Prostate gland (tissue), 2 donors: ENCODE data around the gene METTL1. TPM values are rescaled to one million over a fixed set of nuclear protein-coding genes. Genes with fewer than 3 reads are reported as not detected.

Source experiments
- DNase-seq: peaks from one replicate; pipeline ENCODE4 v3.0.0-alpha.2; 2019; ENCODE audit warnings: low spot score
- H3K27ac ChIP-seq, 2 donors: fragments of 200-600 bp; sonication (generic); 2 replicates each; pipeline ENCODE4 v1.5.1; 2017 to 2019
- H3K27me3 ChIP-seq: fragments of 200-600 bp; sonication (generic); replicated peaks from 2 replicates; pipeline ENCODE4 v1.5.1; 2019; ENCODE audit not compliant: insufficient read depth
- H3K36me3 ChIP-seq, 2 donors: fragments of 200-600 bp; sonication (generic); 1 replicate in 1 of 2; 2 replicates in 1 of 2; pipeline versions ENCODE4 v1.5.1 to v1.8.1; 2017 to 2019
- H3K4me1 ChIP-seq: fragments of 200-600 bp; sonication (generic); replicated peaks from 2 replicates; pipeline ENCODE4 v1.5.1; 2019
- H3K4me3 ChIP-seq, 2 donors: fragments of 200-600 bp; sonication (generic); 2 replicates each; pipeline ENCODE4 v1.5.1; 2017 to 2019
- H3K9me3 ChIP-seq: fragments of 200-600 bp; sonication (generic); 2 replicates; pipeline ENCODE4 v1.5.1; 2017
- POLR2A ChIP-seq: fragments of 450-650 bp; IDR thresholded peaks from one replicate; pipeline ENCODE4 v1.6.1; 2016; ENCODE audit warnings: antibody characterized with exemption, mild to moderate bottlenecking
- POLR2AphosphoS5 ChIP-seq: sonication (generic); formaldehyde crosslinking; IDR thresholded peaks from one replicate; pipeline ENCODE4 v1.6.1; 2017; ENCODE audit warnings: antibody characterized with exemption
- WGBS: methylation state at CpG from one replicate; pipeline ENCODE4 v1.1.5; 2018; 5-methylcytosine and 5-hydroxymethylcytosine counted together
- intact Hi-C: fragments of 100-400 bp; cut with DNase I; formaldehyde crosslinking; loops from one replicate; pipeline ENCODE4 v1.14.2; 2022
- total RNA-seq, 2 donors: library from RNA; depleted of rRNA; stranded (reverse); fragments of >200 nt; gene quantifications; one replicate each; pipeline ENCODE4 v1.1.0, GENCODE V29; 2016
- TF ChIP-seq, protein P1 (sequence below), 4 experiments: fragments of 200-600 bp in 2 of 4; fragments of 450-650 bp in 2 of 4; sonication (generic) in 2 of 4; IDR thresholded peaks; 1 replicate in 3 of 4; 2 replicates in 1 of 4; pipeline ENCODE4 v1.5.1; 2016 to 2019; ENCODE audit warnings: antibody characterized with exemption in 4 of 4, mild to moderate bottlenecking in 2 of 4, moderate library complexity in 2 of 4

The METTL1 gene
- total RNA-seq, 2 donors from 2014 or later: 4.9 to 14.3 TPM

DNA sequence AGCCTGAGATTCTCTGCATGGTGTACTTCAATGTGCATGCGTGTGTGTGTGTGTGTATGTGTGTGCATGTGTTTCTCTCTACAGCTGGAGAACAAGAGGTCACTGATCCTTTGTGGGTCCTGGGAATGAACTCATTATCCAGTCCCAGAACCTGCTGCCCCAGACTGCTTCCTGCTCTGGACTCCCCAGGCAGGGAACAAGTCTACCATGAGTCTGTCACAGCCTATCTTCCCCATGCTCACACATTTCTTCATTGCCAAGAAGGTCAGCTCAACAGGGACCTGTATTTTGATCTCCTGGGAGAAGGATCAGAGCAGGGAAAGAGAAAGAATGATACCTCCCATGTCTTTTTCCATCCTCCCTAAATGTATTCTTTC lies 30.5 kb downstream of the METTL1 start:
- no peak overlapping the region for H3K4me3 ChIP-seq
- H3K9me3 ChIP-seq: no peaks in the 10 kb centered on the region
- WGBS: 85% methylated on average over 1 of the region's 1 CpG
- DNase-seq: no peak
- H3K27ac ChIP-seq: no peak overlapping the region
- no peaks in the 10 kb centered on the region for H3K36me3 ChIP-seq
- peaks cover 15% of the 10 kb centered on the region for H3K4me1 ChIP-seq
- TF ChIP-seq, protein P1, sequence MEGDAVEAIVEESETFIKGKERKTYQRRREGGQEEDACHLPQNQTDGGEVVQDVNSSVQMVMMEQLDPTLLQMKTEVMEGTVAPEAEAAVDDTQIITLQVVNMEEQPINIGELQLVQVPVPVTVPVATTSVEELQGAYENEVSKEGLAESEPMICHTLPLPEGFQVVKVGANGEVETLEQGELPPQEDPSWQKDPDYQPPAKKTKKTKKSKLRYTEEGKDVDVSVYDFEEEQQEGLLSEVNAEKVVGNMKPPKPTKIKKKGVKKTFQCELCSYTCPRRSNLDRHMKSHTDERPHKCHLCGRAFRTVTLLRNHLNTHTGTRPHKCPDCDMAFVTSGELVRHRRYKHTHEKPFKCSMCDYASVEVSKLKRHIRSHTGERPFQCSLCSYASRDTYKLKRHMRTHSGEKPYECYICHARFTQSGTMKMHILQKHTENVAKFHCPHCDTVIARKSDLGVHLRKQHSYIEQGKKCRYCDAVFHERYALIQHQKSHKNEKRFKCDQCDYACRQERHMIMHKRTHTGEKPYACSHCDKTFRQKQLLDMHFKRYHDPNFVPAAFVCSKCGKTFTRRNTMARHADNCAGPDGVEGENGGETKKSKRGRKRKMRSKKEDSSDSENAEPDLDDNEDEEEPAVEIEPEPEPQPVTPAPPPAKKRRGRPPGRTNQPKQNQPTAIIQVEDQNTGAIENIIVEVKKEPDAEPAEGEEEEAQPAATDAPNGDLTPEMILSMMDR (IDR thresholded peaks at IDR 0.05): no peak
- TF ChIP-seq POLR2A: no peak
- intact Hi-C loops: no loop called here
- peaks cover 12% of the 10 kb centered on the region for H3K27me3 ChIP-seq

DNA sequence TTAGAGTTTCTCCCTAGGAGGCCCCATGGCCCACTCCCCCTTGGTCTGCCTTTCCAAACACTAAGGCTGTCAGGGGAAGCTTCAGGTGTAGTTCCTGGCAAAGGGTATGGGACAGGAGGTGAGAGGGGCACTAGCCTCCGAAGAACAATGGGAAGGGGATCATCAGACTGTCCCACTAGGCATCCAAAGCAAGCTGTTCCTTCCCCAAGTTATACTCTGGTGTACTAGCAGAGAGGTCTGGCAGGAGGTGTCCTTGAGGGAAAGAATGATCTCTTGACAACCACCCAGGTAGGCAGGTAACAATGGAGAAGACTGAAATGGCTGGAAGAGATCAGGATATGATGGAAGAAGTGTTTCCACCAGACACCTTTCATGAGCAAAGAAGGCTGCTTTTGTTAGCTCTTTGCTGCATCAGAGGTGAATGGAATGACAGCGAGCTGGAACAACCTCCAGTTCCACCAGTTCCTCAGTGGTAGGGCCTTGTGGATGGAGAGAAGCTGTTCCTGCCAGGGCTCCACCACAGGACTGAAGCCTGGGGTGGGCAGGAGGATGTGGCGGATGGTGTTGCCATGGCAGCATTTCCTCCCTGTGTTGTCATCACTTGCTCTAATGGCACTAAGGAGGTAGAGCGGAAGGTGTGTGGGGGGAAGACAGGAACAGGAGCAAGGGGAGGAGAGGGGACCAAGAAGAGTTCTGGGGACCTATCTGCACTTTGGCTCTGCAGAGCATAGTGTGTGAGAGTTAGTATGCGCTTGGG lies 31.1 kb downstream of the METTL1 start:
- peaks cover 12% of the 10 kb centered on the region for H3K27me3 ChIP-seq
- intact Hi-C loops: no loop called here
- no peak overlapping the region for H3K4me3 ChIP-seq
- peaks cover 21% of the 10 kb centered on the region for H3K4me1 ChIP-seq
- H3K36me3 ChIP-seq: no peaks in the 10 kb centered on the region
- TF ChIP-seq POLR2A (no peak), POLR2AphosphoS5 (no peak)
- TF ChIP-seq, protein P1 (IDR thresholded peaks at IDR 0.05): no peak
- H3K27ac ChIP-seq: no peak overlapping the region
- 56% methylated on average over 5 of the region's 5 CpGs for WGBS
- no peak for DNase-seq
- H3K9me3 ChIP-seq: no peaks in the 10 kb centered on the region

DNA sequence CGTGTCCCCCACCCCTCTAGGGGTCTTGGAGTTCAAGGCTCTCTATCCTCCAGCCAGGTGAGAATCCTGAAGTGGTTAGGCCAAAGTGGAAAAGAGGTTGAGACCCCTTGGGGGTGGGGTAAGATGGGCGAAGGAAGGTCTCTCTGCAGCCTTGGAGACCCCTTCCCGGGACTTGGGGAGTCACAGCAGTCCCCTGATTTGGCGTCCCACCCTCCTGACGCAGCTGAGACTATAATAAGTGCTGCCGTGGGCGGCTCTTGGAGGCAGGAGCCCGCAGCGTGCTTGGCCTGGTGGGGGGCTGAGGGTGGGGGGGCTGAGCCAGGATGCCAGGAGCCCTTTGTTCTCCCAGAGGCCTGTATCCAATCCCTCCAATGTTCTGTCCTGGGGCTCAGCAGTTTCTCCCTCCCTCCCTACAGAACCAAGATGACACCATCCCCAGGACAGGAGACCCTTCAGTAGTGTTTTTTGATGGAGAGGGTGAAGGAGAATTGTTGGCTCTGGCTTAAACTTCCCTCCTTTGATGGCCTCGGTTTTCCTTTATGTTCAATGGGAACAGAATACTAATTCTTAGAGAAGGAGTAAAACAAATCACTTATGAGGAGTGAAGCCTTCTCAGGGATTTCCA lies 31.9 kb downstream of the METTL1 start:
- TF ChIP-seq POLR2AphosphoS5: no peak
- WGBS: 40% methylated on average over 10 of the region's 10 CpGs
- Histone ChIP-seq H3K36me3 (no peaks in the 10 kb centered on the region), H3K27me3 (peaks cover 12% of the 10 kb centered on the region), H3K9me3 (no peaks in the 10 kb centered on the region), H3K4me1 (peaks cover 22% of the 10 kb centered on the region), H3K4me3 (no peak overlapping the region), H3K27ac (no peak overlapping the region)
- no peak for DNase-seq
- intact Hi-C loops: no loop called here

DNA sequence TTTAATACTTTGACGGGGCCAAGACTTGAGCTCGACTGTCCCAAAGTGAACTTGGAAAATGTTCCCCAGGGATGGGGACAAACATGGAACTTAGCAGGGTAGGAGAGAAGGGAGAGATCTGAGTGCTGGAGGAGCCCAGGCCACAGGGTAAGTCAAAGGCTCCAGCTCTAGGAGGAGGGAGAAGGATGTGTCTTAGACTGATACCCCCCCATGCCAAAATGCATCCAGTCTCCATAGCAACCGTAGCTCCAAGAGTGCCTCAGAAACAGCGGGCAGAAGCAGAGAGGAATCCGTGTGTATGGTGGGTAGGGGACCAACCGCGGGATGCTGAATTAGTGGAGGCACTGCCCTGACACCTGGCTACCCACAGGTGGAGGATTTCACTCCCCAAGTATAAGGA lies 32.5 kb downstream of the METTL1 start:
- 14% methylated on average over 7 of the region's 7 CpGs for WGBS
- Histone ChIP-seq H3K36me3 (no peaks in the 10 kb centered on the region), H3K9me3 (no peaks in the 10 kb centered on the region), H3K27me3 (peaks cover 12% of the 10 kb centered on the region), H3K4me3 (no peak overlapping the region), H3K4me1 (peaks cover 22% of the 10 kb centered on the region), H3K27ac (no peak overlapping the region)
- DNase-seq: no peak
- intact Hi-C loops: no loop called here
- TF ChIP-seq POLR2AphosphoS5: no peak
- TF ChIP-seq POLR2A: no peak
- TF ChIP-seq, protein P1 (IDR thresholded peaks at IDR 0.05): no peak

DNA sequence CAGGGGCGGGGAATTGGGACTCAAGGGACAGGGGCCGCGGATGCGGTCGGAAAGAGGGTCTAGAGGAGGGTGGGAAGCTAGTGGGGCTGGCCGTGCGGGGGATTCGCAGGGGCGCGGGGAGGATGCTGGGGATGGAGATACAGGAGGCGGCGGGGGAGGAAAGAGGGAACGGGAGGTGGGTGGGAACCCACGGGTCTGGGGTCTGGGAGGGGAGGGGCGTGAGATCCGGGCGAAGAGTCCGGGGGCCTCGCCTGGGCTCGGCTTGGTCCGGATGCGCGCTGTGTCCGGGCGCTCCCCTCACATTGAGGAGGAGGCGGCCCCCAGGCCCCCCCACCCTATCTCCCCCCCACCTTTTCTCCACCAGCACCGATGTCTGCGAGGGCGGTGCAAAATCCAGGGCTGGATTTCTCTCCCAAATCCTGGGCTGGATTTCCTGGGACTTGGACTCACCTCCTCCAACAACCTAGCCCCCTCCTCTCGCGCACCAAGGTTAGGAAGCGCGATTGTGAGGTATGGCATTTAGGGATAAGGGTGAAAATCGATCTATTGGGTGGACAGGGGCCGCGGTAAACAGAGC lies 33.2 kb downstream of the METTL1 start, which contains the start of gene AGAP2:
Gene AGAP2, minus strand, starts transcription at position 82 of the 577 bp plus-strand sequence. CDS start 496 bp downstream, outside the sequence.
- intact Hi-C loops: no loop called here
- no peak for DNase-seq
- peak within 1 kb of the TSS; percentile 13 to 28 for H3K4me3 ChIP-seq
- peaks cover 22% of the 10 kb centered on the region for H3K4me1 ChIP-seq
- WGBS: 13% methylated on average over 36 of the region's 36 CpGs
- H3K27ac ChIP-seq: no peak within 1 kb of the TSS
- peaks cover 12% of the 10 kb centered on the region for H3K27me3 ChIP-seq
- H3K36me3 ChIP-seq: no peaks in the 10 kb centered on the region
- TF ChIP-seq POLR2A: no peak
- TF ChIP-seq, protein P1 (IDR thresholded peaks at IDR 0.05): no peak
- H3K9me3 ChIP-seq: no peaks in the 10 kb centered on the region
